Tibial nerve (tissue), 4 donors: ENCODE results near the gene RAPGEF6. TPM values are rescaled to one million over a fixed set of nuclear protein-coding genes. Genes with fewer than 3 reads are reported as not detected.

Experiments used
- DNase-seq, 2 donors: peaks; one replicate each; pipeline ENCODE4 v3.0.0-alpha.2; 2019; ENCODE audit warnings: low spot score in 2 of 2
- H3K27ac ChIP-seq, 4 donors: fragments of 200-600 bp; sonication (generic) in 3 of 4; one replicate each; pipeline ENCODE4 v1.5.1; 2017 to 2019; ENCODE audit warnings: mild to moderate bottlenecking in 1 of 4
- H3K27me3 ChIP-seq, 2 donors: fragments of 200-600 bp; sonication (generic) in 1 of 2; one replicate each; pipeline versions ENCODE4 v1.5.1 to v1.6.0; 2017 to 2019
- H3K36me3 ChIP-seq, 3 donors: fragments of 200-600 bp; sonication (generic); one replicate each; pipeline ENCODE4 v1.5.1; 2018 to 2019
- H3K4me1 ChIP-seq, 4 donors: fragments of 200-600 bp; sonication (generic) in 3 of 4; one replicate each; pipeline ENCODE4 v1.5.1; 2017 to 2019
- H3K4me3 ChIP-seq, 4 donors: fragments of 200-600 bp; sonication (generic) in 3 of 4; one replicate each; pipeline ENCODE4 v1.5.1; 2017 to 2019; ENCODE audit warnings: mild to moderate bottlenecking in 1 of 4, moderate library complexity in 1 of 4
- H3K9me3 ChIP-seq, 4 donors: fragments of 200-600 bp; sonication (generic) in 3 of 4; one replicate each; pipeline ENCODE4 v1.5.1; 2017 to 2019
- CTCF ChIP-seq, 5 experiments: fragments of 200-600 bp in 3 of 5; fragments of 450-650 bp in 2 of 5; sonication (generic) in 3 of 5; IDR thresholded peaks; one replicate each; pipeline ENCODE4 v1.5.1; 2016 to 2019; ENCODE audit warnings: antibody characterized with exemption in 5 of 5, mild to moderate bottlenecking in 3 of 5, moderate library complexity in 2 of 5
- EP300 ChIP-seq, 2 donors: sonication (generic); formaldehyde crosslinking; IDR thresholded peaks; one replicate each; pipeline ENCODE4 v1.6.1; 2017; ENCODE audit warnings: antibody characterized with exemption in 2 of 2, mild to moderate bottlenecking in 1 of 2
- POLR2A ChIP-seq, 2 donors: fragments of 450-650 bp; IDR thresholded peaks; one replicate each; pipeline ENCODE4 v1.6.1; 2017; ENCODE audit warnings: antibody characterized with exemption in 2 of 2, mild to moderate bottlenecking in 2 of 2, moderate library complexity in 2 of 2
- WGBS, 2 donors: methylation state at CpG; one replicate each; pipeline ENCODE4 v1.1.5; 2018; 5-methylcytosine and 5-hydroxymethylcytosine counted together
- total RNA-seq, 4 donors: library from RNA; depleted of rRNA; stranded (reverse); fragments of >200 nt; gene quantifications; one replicate each; pipeline ENCODE4 v1.1.0, GENCODE V29; 2016

RAPGEF6 gene
- total RNA-seq, 4 donors from 2014 or later, result 25.1 to 36.4 (median 26.6) TPM

- TF ChIP-seq POLR2A (IDR thresholded peaks at IDR 0.05) (no peak), EP300 (IDR thresholded peaks at IDR 0.05) (no peak)
- 83 to 91% methylated on average over 1 of the region's 1 CpG for WGBS, 2 donors
- H3K9me3 ChIP-seq, result no peaks in the 10 kb centered on the region
- no peak overlapping the region for H3K4me3 ChIP-seq
- H3K27ac ChIP-seq, result no peak overlapping the region
- H3K4me1 ChIP-seq, result peaks cover 0 to 4% (median 0%) of the 10 kb centered on the region in 4 donors
- H3K36me3 ChIP-seq, result peaks cover 0 to 3% (median 0%) of the 10 kb centered on the region in 3 donors
- no peaks in the 10 kb centered on the region for H3K27me3 ChIP-seq
- DNase-seq, result no peak
These were observed 93.3 kb downstream of the RAPGEF6 start for GRCh38 chr5:131541762-131542161.

GRCh38 chr5:131541071-131541470, 94.0 kb downstream of the RAPGEF6 start:
- H3K27ac ChIP-seq, result no peak overlapping the region
- DNase-seq, result no peak
- peaks cover 0 to 10% (median 0%) of the 10 kb centered on the region in 4 donors for H3K4me1 ChIP-seq
- no peak for TF ChIP-seq CTCF (IDR thresholded peaks at IDR 0.05)
- no peak for TF ChIP-seq EP300 (IDR thresholded peaks at IDR 0.05)
- no peak for TF ChIP-seq POLR2A (IDR thresholded peaks at IDR 0.05)
- H3K4me3 ChIP-seq, result no peak overlapping the region
- no peaks in the 10 kb centered on the region for H3K9me3 ChIP-seq
- peaks cover 0 to 3% (median 0%) of the 10 kb centered on the region in 3 donors for H3K36me3 ChIP-seq
- H3K27me3 ChIP-seq, result no peaks in the 10 kb centered on the region

- Histone ChIP-seq H3K36me3 (peaks cover 0 to 3% (median 0%) of the 10 kb centered on the region in 3 donors), H3K27me3 (no peaks in the 10 kb centered on the region), H3K4me3 (no peak overlapping the region), H3K4me1 (peaks cover 0 to 11% (median 0%) of the 10 kb centered on the region in 4 donors), H3K27ac (no peak overlapping the region), H3K9me3 (no peaks in the 10 kb centered on the region)
- 97 to 100% methylated on average over 1 of the region's 1 CpG for WGBS, 2 donors
- DNase-seq, result no peak
- TF ChIP-seq POLR2A (IDR thresholded peaks at IDR 0.05), result no peak
- TF ChIP-seq CTCF (IDR thresholded peaks at IDR 0.05), result no peak
- TF ChIP-seq EP300 (IDR thresholded peaks at IDR 0.05), result no peak
These were observed 95.8 kb downstream of the RAPGEF6 start for GRCh38 chr5:131539251-131539650.

- H3K27me3 ChIP-seq, result no peaks in the 10 kb centered on the region
- TF ChIP-seq POLR2A (IDR thresholded peaks at IDR 0.05) (no peak), CTCF (IDR thresholded peaks at IDR 0.05) (no peak), EP300 (IDR thresholded peaks at IDR 0.05) (no peak)
- H3K36me3 ChIP-seq, result peaks cover 0 to 3% (median 0%) of the 10 kb centered on the region in 3 donors
- H3K9me3 ChIP-seq, result no peaks in the 10 kb centered on the region
- DNase-seq, result no peak
- H3K27ac ChIP-seq, result no peak overlapping the region
- H3K4me3 ChIP-seq, result no peak overlapping the region
- H3K4me1 ChIP-seq, result peaks cover 0 to 15% (median 0%) of the 10 kb centered on the region in 4 donors
- WGBS, 2 donors, result 80 to 83% methylated on average over 3 of the region's 3 CpGs
These were observed 96.8 kb downstream of the RAPGEF6 start for GRCh38 chr5:131538177-131538593.

- 76 to 86% methylated on average over 2 of the region's 2 CpGs for WGBS, 2 donors
- no peaks in the 10 kb centered on the region for H3K27me3 ChIP-seq
- no peak overlapping the region for H3K4me3 ChIP-seq
- H3K9me3 ChIP-seq, result no peaks in the 10 kb centered on the region
- TF ChIP-seq CTCF (IDR thresholded peaks at IDR 0.05) (no peak), POLR2A (IDR thresholded peaks at IDR 0.05) (no peak)
- no peak for DNase-seq
- peaks cover 0 to 25% (median 0%) of the 10 kb centered on the region in 4 donors for H3K4me1 ChIP-seq
- H3K27ac ChIP-seq, result no peak overlapping the region
- peaks cover 0 to 3% (median 0%) of the 10 kb centered on the region in 3 donors for H3K36me3 ChIP-seq
These were observed 98.1 kb downstream of the RAPGEF6 start for GRCh38 chr5:131536850-131537448.
